IgD-negative memory B cell (primary cell): ENCODE measurements around the gene AMT. TPM values are rescaled to one million over a fixed set of nuclear protein-coding genes. Genes with fewer than 3 reads are reported as not detected.
A peak's percentile ranks its signal among the peaks of the same experiment; 100 is the strongest.
"Not testable (repeated sequence)": the region's sequence is repeated elsewhere in the genome, so short reads cannot be mapped to it uniquely, and the experiment has no call there.

ENCODE experiments used
- H3K27ac Mint-ChIP-seq, 3 donors: one replicate each; pipeline ENCODE4 v1.8.0; 2020 to 2022; ENCODE audit warnings: mild to moderate bottlenecking in 3 of 3, mixed read lengths in 3 of 3, moderate library complexity in 1 of 3
- H3K27me3 Mint-ChIP-seq: one replicate; pipeline ENCODE4 v1.8.0; 2021; ENCODE audit warnings: mixed read lengths
- H3K36me3 Mint-ChIP-seq: one replicate; pipeline ENCODE4 v1.8.0; 2020; ENCODE audit warnings: mild to moderate bottlenecking, mixed read lengths
- H3K4me1 Mint-ChIP-seq, 3 donors: one replicate each; pipeline ENCODE4 v1.8.0; 2020 to 2022; ENCODE audit warnings: mixed read lengths in 3 of 3, mild to moderate bottlenecking in 1 of 3
- H3K4me3 Mint-ChIP-seq, 4 donors: one replicate each; pipeline ENCODE4 v1.8.0; 2020 to 2022; ENCODE audit warnings: mild to moderate bottlenecking in 4 of 4, mixed read lengths in 4 of 4, moderate library complexity in 3 of 4
- H3K9me3 Mint-ChIP-seq, 3 donors: one replicate each; pipeline ENCODE4 v1.8.0; 2020 to 2021; ENCODE audit warnings: mixed read lengths in 3 of 3, mild to moderate bottlenecking in 1 of 3
- polyA plus RNA-seq: library from polyadenylated mRNA; unstranded; fragments of 300-500 nt; fragmentation: Illumina TruSeq; gene quantifications from one replicate; pipeline ENCODE4 v1.2.3, GENCODE V29; 2021

The AMT gene
- polyA plus RNA-seq, 1 donor from 2014 or later: 1.3 TPM

- H3K36me3 Mint-ChIP-seq: peaks cover 2% of the 10 kb centered on the region
- peak within 1 kb of the TSS; percentile 79 to 97 (median 87) for H3K27ac Mint-ChIP-seq
- H3K27me3 Mint-ChIP-seq: no peaks in the 10 kb centered on the region
- no peaks in the 10 kb centered on the region for H3K9me3 Mint-ChIP-seq
- H3K4me3 Mint-ChIP-seq: peak within 1 kb of the TSS; percentile 78 to 98 (median 92)
- peaks cover 43 to 57% (median 49%) of the 10 kb centered on the region in 3 donors for H3K4me1 Mint-ChIP-seq
These were observed 10.2 kb downstream of the AMT start, which contains the start of the genes RHOA and TCTA for GRCh38 chr3:49411968-49412631. RHOA (minus strand) TSS chr3:49411976; CDS start chr3:49375589, 36,387 bp downstream. TCTA (plus strand) TSS chr3:49412423; CDS start chr3:49412427, 4 bp downstream.

GRCh38 chr3:49411535-49411967 lies 10.7 kb downstream of the AMT start:
- no peaks in the 10 kb centered on the region for H3K27me3 Mint-ChIP-seq
- peaks cover 47 to 56% (median 48%) of the 10 kb centered on the region in 3 donors for H3K4me1 Mint-ChIP-seq
- peaks cover 2% of the 10 kb centered on the region for H3K36me3 Mint-ChIP-seq
- H3K4me3 Mint-ChIP-seq: peak overlapping the region; percentile 78 to 98 (median 92)
- H3K9me3 Mint-ChIP-seq: no peaks in the 10 kb centered on the region
- H3K27ac Mint-ChIP-seq: peak overlapping the region; percentile 64 to 97 (median 79)

GRCh38 chr3:49410846-49411534 lies 11.3 kb downstream of the AMT start:
- Mint-ChIP-seq H3K27me3 (no peaks in the 10 kb centered on the region), H3K36me3 (peaks cover 2% of the 10 kb centered on the region), H3K9me3 (no peaks in the 10 kb centered on the region), H3K4me1 (peaks cover 46 to 54% (median 47%) of the 10 kb centered on the region in 3 donors), H3K4me3 (peak overlapping the region; percentile 78 to 98 (median 90)), H3K27ac (peak overlapping the region; percentile 64 to 94 (median 79))

GRCh38 chr3:49410066-49410845 lies 12.0 kb downstream of the AMT start:
- H3K9me3 Mint-ChIP-seq: no peaks in the 10 kb centered on the region
- H3K4me1 Mint-ChIP-seq: peaks cover 44 to 56% (median 49%) of the 10 kb centered on the region in 3 donors
- H3K4me3 Mint-ChIP-seq: peak overlapping the region; percentile 78 to 98 (median 90)
- no peaks in the 10 kb centered on the region for H3K27me3 Mint-ChIP-seq
- peak overlapping the region; percentile 64 to 94 (median 79) for H3K27ac Mint-ChIP-seq
- no peaks in the 10 kb centered on the region for H3K36me3 Mint-ChIP-seq

GRCh38 chr3:49406571-49407565 lies 15.4 kb downstream of the AMT start:
- no peaks in the 10 kb centered on the region for H3K9me3 Mint-ChIP-seq
- H3K4me3 Mint-ChIP-seq: peak overlapping the region in 3 of 4 donors; percentile 64 to 87 (median 74)
- peaks cover 3% of the 10 kb centered on the region for H3K36me3 Mint-ChIP-seq
- H3K4me1 Mint-ChIP-seq: peaks cover 30 to 50% (median 43%) of the 10 kb centered on the region in 3 donors
- peak overlapping the region; percentile 57 to 93 (median 67) for H3K27ac Mint-ChIP-seq
- H3K27me3 Mint-ChIP-seq: no peaks in the 10 kb centered on the region

- not testable (repeated sequence) for H3K9me3 Mint-ChIP-seq, H3K36me3 Mint-ChIP-seq, H3K27me3 Mint-ChIP-seq
- peaks cover 37 to 55% (median 47%) of the 10 kb centered on the region in 3 donors for H3K4me1 Mint-ChIP-seq
- peak overlapping the region in 3 of 4 donors; percentile 19 to 74 (median 57) for H3K4me3 Mint-ChIP-seq
- H3K27ac Mint-ChIP-seq: peak overlapping the region; percentile 15 to 93 (median 57)
These were observed 16.7 kb downstream of the AMT start for GRCh38 chr3:49405570-49405969.

GRCh38 chr3:49403891-49404290 lies 18.4 kb downstream of the AMT start:
- H3K27me3 Mint-ChIP-seq: no peaks in the 10 kb centered on the region
- peaks cover 0 to 2% (median 0%) of the 10 kb centered on the region in 3 donors for H3K9me3 Mint-ChIP-seq
- peaks cover 6% of the 10 kb centered on the region for H3K36me3 Mint-ChIP-seq
- H3K4me1 Mint-ChIP-seq: peaks cover 39 to 53% (median 42%) of the 10 kb centered on the region in 3 donors
- peak overlapping the region in 2 of 4 donors; percentile 23 to 49 for H3K4me3 Mint-ChIP-seq
- H3K27ac Mint-ChIP-seq: no peak overlapping the region

GRCh38 chr3:49401766-49402165 lies 20.5 kb downstream of the AMT start:
- Mint-ChIP-seq H3K36me3 (peaks cover 11% of the 10 kb centered on the region), H3K4me3 (no peak overlapping the region), H3K9me3 (peaks cover 0 to 2% (median 0%) of the 10 kb centered on the region in 3 donors), H3K4me1 (peaks cover 41 to 47% (median 44%) of the 10 kb centered on the region in 3 donors), H3K27me3 (no peaks in the 10 kb centered on the region), H3K27ac (peak overlapping the region; percentile 16 to 39 (median 33))

GRCh38 chr3:49399461-49399860 lies 22.8 kb downstream of the AMT start:
- peaks cover 41 to 42% (median 42%) of the 10 kb centered on the region in 3 donors for H3K4me1 Mint-ChIP-seq
- H3K4me3 Mint-ChIP-seq: peak overlapping the region in 1 of 4 donors; percentile 89
- no peaks in the 10 kb centered on the region for H3K27me3 Mint-ChIP-seq
- H3K9me3 Mint-ChIP-seq: peaks cover 0 to 2% (median 0%) of the 10 kb centered on the region in 3 donors
- peak overlapping the region; percentile 14 to 85 (median 67) for H3K27ac Mint-ChIP-seq
- peaks cover 12% of the 10 kb centered on the region for H3K36me3 Mint-ChIP-seq

GRCh38 chr3:49397470-49397869 lies 24.8 kb downstream of the AMT start:
- H3K27me3 Mint-ChIP-seq: no peaks in the 10 kb centered on the region
- peaks cover 10% of the 10 kb centered on the region for H3K36me3 Mint-ChIP-seq
- peak overlapping the region in 2 of 4 donors; percentile 1 to 37 for H3K4me3 Mint-ChIP-seq

GRCh38 chr3:49391310-49391709 lies 31.0 kb downstream of the AMT start:
- Mint-ChIP-seq H3K27ac (peak overlapping the region in 1 of 3 donors; percentile 9), H3K4me1 (peaks cover 34 to 39% (median 34%) of the 10 kb centered on the region in 3 donors)
- H3K9me3 Mint-ChIP-seq, H3K4me3 Mint-ChIP-seq, H3K27me3 Mint-ChIP-seq, H3K36me3 Mint-ChIP-seq: not testable (repeated sequence)

More at GRCh38 chr3:49397470-49397869, 24.8 kb downstream of the AMT start:
- peaks cover 48 to 52% (median 49%) of the 10 kb centered on the region in 3 donors for H3K4me1 Mint-ChIP-seq
- H3K9me3 Mint-ChIP-seq: peaks cover 0 to 2% (median 0%) of the 10 kb centered on the region in 3 donors
- peak overlapping the region; percentile 21 to 87 (median 43) for H3K27ac Mint-ChIP-seq

- H3K4me1 Mint-ChIP-seq: peaks cover 34 to 39% (median 35%) of the 10 kb centered on the region in 3 donors
- no peaks in the 10 kb centered on the region for H3K9me3 Mint-ChIP-seq
- H3K4me3 Mint-ChIP-seq: peak overlapping the region in 2 of 4 donors; percentile 27 to 33
- no peaks in the 10 kb centered on the region for H3K27me3 Mint-ChIP-seq
- H3K36me3 Mint-ChIP-seq: peaks cover 8% of the 10 kb centered on the region
- H3K27ac Mint-ChIP-seq: peak overlapping the region in 1 of 3 donors; percentile 73
These were observed 33.0 kb downstream of the AMT start for GRCh38 chr3:49389297-49389696.

- no peaks in the 10 kb centered on the region for H3K27me3 Mint-ChIP-seq
- peak overlapping the region in 2 of 4 donors; percentile 60 to 63 for H3K4me3 Mint-ChIP-seq
- no peaks in the 10 kb centered on the region for H3K9me3 Mint-ChIP-seq
These were observed 33.9 kb downstream of the AMT start for GRCh38 chr3:49388289-49388820.

More at GRCh38 chr3:49388289-49388820, 33.9 kb downstream of the AMT start:
- Mint-ChIP-seq H3K36me3 (peaks cover 8% of the 10 kb centered on the region), H3K4me1 (peaks cover 37 to 40% (median 39%) of the 10 kb centered on the region in 3 donors), H3K27ac (peak overlapping the region in 2 of 3 donors; percentile 12 to 63)
